Endothelial cell of umbilical vein (primary cell): ENCODE measurements around the gene KIAA2012. TPM values are rescaled to one million over a fixed set of nuclear protein-coding genes. Genes with fewer than 3 reads are reported as not detected.

Source experiments
- BruUV-seq: library from RNA; stranded (reverse); fragments of 400-500 nt; replicated peaks from 2 replicates; lab custom pipeline; 2021; lab: Mats Ljungman, UMichigan
- CTCF ChIA-PET: fragments of 300-600, 350-600 bp; sonication (Branson Sonifier 250); formaldehyde crosslinking; loops from one replicate; lab custom pipeline; 2021; ENCODE audit warnings: antibody characterized with exemption, inconsistent platforms; lab: Charles Lee
- POLR2A ChIA-PET: fragments of 300-600, 350-600 bp; sonication (Branson Sonifier 250); formaldehyde crosslinking; loops from one replicate; lab custom pipeline; 2021; ENCODE audit warnings: antibody characterized with exemption, inconsistent platforms; lab: Charles Lee
- DNase-seq: peaks from one replicate; pipeline ENCODE4 v3.0.0-alpha.2; 2011; ENCODE audit warnings: low read depth, low spot score
- FAIRE-seq: peaks from 2 replicates; lab custom pipeline; 2011; peaks lifted over from hg19 to GRCh38; lab: Jason Lieb, UNC
- H2AFZ ChIP-seq: 2 replicates; pipeline ENCODE4 v1.6.0; 2012; ENCODE audit warnings: low read depth, low read length, control low read depth, inconsistent platforms
- H3K27ac ChIP-seq: 2 replicates; pipeline ENCODE4 v1.5.1; 2011; ENCODE audit warnings: low read depth, mild to moderate bottlenecking, control low read depth, low read length, moderate library complexity; ENCODE audit not compliant: insufficient read depth
- H3K27me3 ChIP-seq, 2 experiments: 2 replicates each; pipeline versions ENCODE4 v1.6.0 to v1.6.1; 2011; ENCODE audit warnings: low read length in 2 of 2, mixed read lengths in 1 of 2; ENCODE audit not compliant: control insufficient read depth in 2 of 2, insufficient read depth in 2 of 2
- H3K36me3 ChIP-seq, 2 experiments: 2 replicates in 1 of 2; 3 replicates in 1 of 2; pipeline ENCODE4 v1.5.1; 2011; ENCODE audit warnings: low read length in 2 of 2, mild to moderate bottlenecking in 1 of 2, moderate library complexity in 1 of 2; ENCODE audit not compliant: control insufficient read depth in 2 of 2, insufficient read depth in 2 of 2; ENCODE audit errors: extremely low read depth in 1 of 2
- H3K4me1 ChIP-seq: 3 replicates; pipeline ENCODE4 v1.5.1; 2011; ENCODE audit warnings: mild to moderate bottlenecking, low read length; ENCODE audit not compliant: control insufficient read depth, insufficient read depth; ENCODE audit errors: extremely low read depth
- H3K4me2 ChIP-seq: 2 replicates; pipeline ENCODE4 v1.6.1; 2011; ENCODE audit warnings: low read length, control low read depth, mixed read lengths; ENCODE audit not compliant: insufficient read depth
- H3K4me3 ChIP-seq, 3 experiments: fragments of 200-600 bp in 1 of 3; sonication (generic), shearing (Covaris generic) in 1 of 3; replicated peaks in 1 of 3; 2 replicates each; pipeline ENCODE4 v1.5.1; 2011 to 2016; ENCODE audit warnings: control low read depth in 3 of 3, low read length in 3 of 3, mild to moderate bottlenecking in 2 of 3, inconsistent platforms in 1 of 3, low read depth in 1 of 3, moderate library complexity in 1 of 3; ENCODE audit not compliant: insufficient read depth in 1 of 3
- H3K79me2 ChIP-seq: 2 replicates; pipeline ENCODE4 v1.6.0; 2012; ENCODE audit warnings: low read length, inconsistent platforms; ENCODE audit not compliant: control insufficient read depth, insufficient read depth
- H3K9ac ChIP-seq: replicated peaks from 2 replicates; pipeline ENCODE3; 2011; ENCODE audit warnings: low read length, control low read depth; ENCODE audit not compliant: insufficient read depth; ENCODE audit errors: extremely low read depth
- H3K9me1 ChIP-seq: replicated peaks from 3 replicates; pipeline ENCODE4 v1.6.0; 2011; ENCODE audit warnings: mild to moderate bottlenecking, low read length; ENCODE audit not compliant: control insufficient read depth, insufficient read depth; ENCODE audit errors: extremely low read depth
- H3K9me3 ChIP-seq: replicated peaks from 2 replicates; pipeline ENCODE4 v1.5.1; 2012; ENCODE audit warnings: low read length, inconsistent platforms; ENCODE audit not compliant: control insufficient read depth, insufficient read depth
- H4K20me1 ChIP-seq: replicated peaks from 2 replicates; pipeline ENCODE3; 2011; ENCODE audit warnings: mild to moderate bottlenecking, low read length; ENCODE audit not compliant: control insufficient read depth, insufficient read depth; ENCODE audit errors: extremely low read depth
- CTCF ChIP-seq, 2 donors: IDR thresholded peaks; 1 replicate in 1 of 2; 2 replicates in 1 of 2; pipeline ENCODE4 v1.5.1; 2011; ENCODE audit warnings: low read length in 2 of 2, mild to moderate bottlenecking in 2 of 2, moderate library complexity in 2 of 2, control low read depth in 1 of 2, inconsistent platforms in 1 of 2, low read depth in 1 of 2; ENCODE audit not compliant: insufficient read depth in 1 of 2; ENCODE audit errors: extremely low read depth in 1 of 2
- EZH2 ChIP-seq: IDR thresholded peaks from 2 replicates; pipeline ENCODE4 v1.6.1; 2012; ENCODE audit warnings: borderline replicate concordance, low read depth, mild to moderate bottlenecking, moderate library complexity, low read length, inconsistent platforms; ENCODE audit not compliant: severe bottlenecking
- FOS ChIP-seq: IDR thresholded peaks from 2 replicates; pipeline ENCODE4 v1.6.1; 2011; ENCODE audit warnings: mild to moderate bottlenecking, low read length, moderate library complexity, borderline replicate concordance; ENCODE audit not compliant: insufficient read depth
- GATA2 ChIP-seq: IDR thresholded peaks from 2 replicates; pipeline ENCODE4 v1.7.0; 2011; ENCODE audit warnings: low read depth, mild to moderate bottlenecking, moderate library complexity, mixed read lengths, low read length; ENCODE audit not compliant: insufficient read length, insufficient read depth
- JUN ChIP-seq: IDR thresholded peaks from 2 replicates; pipeline ENCODE4 v1.6.1; 2011; ENCODE audit warnings: borderline replicate concordance, low read depth; ENCODE audit not compliant: insufficient read length, insufficient read depth
- MAX ChIP-seq: IDR thresholded peaks from 2 replicates; pipeline ENCODE4 v1.6.1; 2011; ENCODE audit not compliant: insufficient read depth, insufficient read length
- POLR2A ChIP-seq: IDR thresholded peaks from 2 replicates; pipeline ENCODE4 v1.6.1; 2012; ENCODE audit warnings: low read depth, mild to moderate bottlenecking, control low read depth, low read length
- POLR2AphosphoS5 ChIP-seq: IDR thresholded peaks from 2 replicates; pipeline ENCODE4 v1.6.1; 2012; ENCODE audit warnings: low read depth, mild to moderate bottlenecking, control low read depth, low read length, moderate library complexity; ENCODE audit not compliant: insufficient read depth
- dilution Hi-C: fragments of 300-500 bp; cut with MboI; formaldehyde crosslinking; loops from one replicate; pipeline ENCODE4 v1.15.0; 2019; ENCODE audit warnings: low sequenced_read_pairs; ENCODE audit not compliant: extremely low pct_ligation_motif_present
- intact Hi-C: fragments of 100-400 bp; cut with micrococcal nuclease; formaldehyde crosslinking; loops from one replicate; pipeline ENCODE4 v1.10.0; 2022
- polyA plus RNA-seq, 4 experiments: library from polyadenylated mRNA; depleted of rRNA in 3 of 4; stranded (reverse) in 3 of 4; unstranded in 1 of 4; fragments of >200 nt; gene quantifications; 2 replicates each; pipeline versions ENCODE4 v1.2.1 to v1.2.3, GENCODE V29; 2011 to 2012; ENCODE audit warnings: missing spikeins in 1 of 4
- total RNA-seq: library from RNA; stranded (reverse); gene quantifications from 2 replicates; pipeline ENCODE4 v1.2.3, GENCODE V29; 2021

Gene KIAA2012
- total and polyA plus RNA-seq, 2 donors (not counting 3 experiments of a cell fraction or from before 2014, with no cell fraction given) = not detected

GRCh38 chr2:202201220-202202160, 128.4 kb downstream of the KIAA2012 start:
- intact Hi-C loops = no loop called here
- H2AFZ ChIP-seq = no peak overlapping the region
- dilution Hi-C loops = no loop called here
- no peaks in the 10 kb centered on the region for H3K36me3 ChIP-seq
- H3K4me2 ChIP-seq = no peak overlapping the region
- no peak for FAIRE-seq
- no peaks in the 10 kb centered on the region for H3K9me3 ChIP-seq
- H3K79me2 ChIP-seq = no peaks in the 10 kb centered on the region
- no TSS peak for BruUV-seq
- H3K9me1 ChIP-seq = no peaks in the 10 kb centered on the region
- no peak overlapping the region for H3K27ac ChIP-seq
- CTCF ChIA-PET = no interaction called here
- H3K9ac ChIP-seq = no peak overlapping the region
- no peaks in the 10 kb centered on the region for H4K20me1 ChIP-seq
- POLR2A ChIA-PET = no interaction called here
- DNase-seq = no peak
- H3K4me1 ChIP-seq = no peaks in the 10 kb centered on the region
- peaks cover 0 to 2% of the 10 kb centered on the region in 2 experiments for H3K27me3 ChIP-seq
- TF ChIP-seq MAX = no peak
- no peak for TF ChIP-seq POLR2A
- no peak for TF ChIP-seq EZH2
- TF ChIP-seq CTCF (IDR thresholded peaks at IDR 0.05; ENCODE audit: extremely low read depth in 1 of 2, insufficient read depth in 1 of 2, low read depth in 1 of 2, low read length in 2 of 2) = no peak
- no peak for TF ChIP-seq GATA2
- TF ChIP-seq POLR2AphosphoS5 = no peak
- no peak for TF ChIP-seq JUN
- TF ChIP-seq FOS = no peak
- no peak overlapping the region for H3K4me3 ChIP-seq
